HS-5 (cell line): ENCODE results near the gene ANKFN1.

Source experiments
- DNase-seq: peaks from one replicate; pipeline ENCODE4 v3.0.0-alpha.2; 2012; ENCODE audit warnings: low read depth

Gene ANKFN1

GRCh38 chr17:56447171-56447570 lies 293.9 kb downstream of the ANKFN1 start:
- no peak for DNase-seq

GRCh38 chr17:56448371-56448770 lies 295.1 kb downstream of the ANKFN1 start:
- no peak for DNase-seq

DNA sequence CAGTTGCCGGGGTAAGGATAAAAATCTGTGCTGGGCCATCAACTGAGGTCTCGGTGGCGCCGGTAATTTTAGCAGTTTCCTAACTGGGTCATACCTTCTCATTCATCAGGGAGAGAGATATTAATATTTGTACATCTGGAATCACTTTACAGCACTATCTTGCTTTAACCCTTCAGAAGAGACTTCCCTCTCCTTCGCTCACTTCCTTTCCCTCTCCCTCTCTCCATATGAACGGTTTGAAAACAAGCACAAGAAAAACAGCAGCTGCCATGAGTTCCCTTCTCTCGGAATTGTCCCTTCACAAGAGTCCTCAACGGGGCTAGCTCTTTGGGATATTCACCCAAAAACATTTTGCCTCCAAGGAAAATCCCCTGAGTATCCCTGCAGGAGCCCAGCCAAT lies 295.9 kb downstream of the ANKFN1 start:
- no peak for DNase-seq

DNA sequence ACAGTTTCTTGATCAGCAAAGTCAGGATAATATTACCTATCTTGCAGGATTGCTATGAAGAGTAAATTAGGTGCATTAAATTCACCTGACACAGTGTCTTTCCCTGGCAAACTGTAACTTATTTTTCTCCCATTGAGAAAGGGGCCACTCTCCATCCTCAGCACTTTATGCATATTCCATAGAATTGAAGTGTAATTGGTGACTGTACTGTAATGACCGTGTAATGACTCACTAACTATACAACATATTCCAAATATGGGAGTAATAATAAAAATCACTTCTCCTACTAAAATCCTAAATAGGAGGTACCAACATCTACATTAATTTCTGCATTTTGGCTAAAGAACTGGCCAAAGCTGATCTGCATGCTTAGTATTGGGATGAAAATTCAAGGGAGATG lies 298.4 kb downstream of the ANKFN1 start:
- DNase-seq = no peak

GRCh38 chr17:56452461-56452860 lies 299.2 kb downstream of the ANKFN1 start:
- no peak for DNase-seq

- DNase-seq = no peak
Measured at GRCh38 chr17:56457501-56457900, 304.2 kb downstream of the ANKFN1 start.

DNA sequence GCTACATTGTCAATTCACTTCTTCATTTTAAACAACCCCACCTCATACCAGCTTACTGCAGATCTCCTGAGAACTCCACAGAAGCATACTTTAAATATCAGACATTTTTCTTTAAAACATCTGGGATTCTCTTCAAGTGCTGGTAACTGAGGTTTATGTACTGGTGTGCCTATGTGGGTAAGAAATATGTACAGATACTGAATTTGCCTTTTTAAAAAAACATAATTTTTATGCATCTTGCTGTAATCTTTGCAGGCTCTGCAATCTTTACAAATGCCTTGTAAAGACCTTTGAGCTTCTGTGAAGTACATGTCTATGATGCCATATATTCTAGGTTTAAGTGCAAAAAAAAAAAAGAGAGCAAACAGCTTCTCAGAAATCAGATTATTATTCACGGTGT lies 312.6 kb downstream of the ANKFN1 start:
- no peak for DNase-seq

- DNase-seq = no peak
Measured at GRCh38 chr17:56468840-56469239, 315.6 kb downstream of the ANKFN1 start.

DNA sequence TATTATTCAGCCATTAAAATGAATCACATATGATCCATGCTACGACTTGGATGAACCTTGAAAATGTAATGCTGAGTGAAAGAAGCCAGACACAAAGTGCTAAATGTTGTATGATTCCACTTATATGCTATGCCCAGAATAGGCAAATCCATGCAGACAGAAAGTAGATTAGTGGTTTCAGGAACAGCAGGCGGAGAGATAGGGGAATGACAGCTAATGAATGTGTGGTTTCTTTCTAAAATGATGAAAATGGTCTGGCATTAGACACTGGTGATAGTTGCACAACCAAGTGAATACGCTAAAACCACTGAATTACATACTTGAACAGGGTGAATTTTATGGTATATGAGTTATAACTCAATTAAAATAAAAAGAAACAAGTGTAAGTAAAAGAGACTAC lies 318.4 kb downstream of the ANKFN1 start:
- no peak for DNase-seq

- no peak for DNase-seq
Measured at GRCh38 chr17:56475116-56475515, 321.8 kb downstream of the ANKFN1 start.

- no peak for DNase-seq
Measured at GRCh38 chr17:56478836-56479447, 325.7 kb downstream of the ANKFN1 start.

DNA sequence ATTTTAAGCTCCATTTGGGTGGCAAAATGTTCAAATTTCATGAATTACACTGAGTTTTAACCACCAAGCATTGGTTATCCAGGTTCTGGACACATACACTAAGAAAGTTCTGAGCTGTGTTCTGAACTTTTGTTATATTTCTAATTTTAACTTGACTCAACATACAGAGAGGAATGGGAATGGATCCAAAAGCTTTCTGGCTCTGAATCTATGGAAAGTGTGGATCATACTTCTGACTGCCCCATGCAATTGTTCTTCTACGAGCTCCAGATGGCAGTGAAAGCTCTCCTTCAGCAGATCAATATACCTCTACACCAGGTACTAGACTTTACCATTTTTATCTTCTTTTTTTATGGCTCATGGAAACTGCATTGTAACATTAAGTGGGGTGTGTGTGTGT lies 327.2 kb downstream of the ANKFN1 start:
- DNase-seq = no peak

DNA sequence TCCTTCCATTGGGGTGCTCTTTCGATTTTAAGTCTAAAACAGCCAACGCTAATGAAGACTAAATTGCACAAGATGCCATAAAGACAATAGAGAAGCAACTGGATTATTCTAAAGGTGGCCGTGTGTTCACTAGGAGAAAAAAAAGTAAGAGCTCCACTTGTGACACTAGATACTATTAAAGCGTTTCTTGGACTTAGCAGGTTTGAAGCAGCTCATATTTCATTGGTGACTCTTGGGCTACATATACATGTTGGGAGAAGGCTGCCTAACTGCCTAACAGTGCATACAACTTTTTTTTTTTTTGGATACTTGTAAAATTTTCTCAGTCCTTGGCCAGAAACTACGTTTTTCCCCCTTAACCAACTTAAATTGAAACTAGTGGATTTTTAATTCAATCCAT lies 328.4 kb downstream of the ANKFN1 start:
- DNase-seq = no peak

DNA sequence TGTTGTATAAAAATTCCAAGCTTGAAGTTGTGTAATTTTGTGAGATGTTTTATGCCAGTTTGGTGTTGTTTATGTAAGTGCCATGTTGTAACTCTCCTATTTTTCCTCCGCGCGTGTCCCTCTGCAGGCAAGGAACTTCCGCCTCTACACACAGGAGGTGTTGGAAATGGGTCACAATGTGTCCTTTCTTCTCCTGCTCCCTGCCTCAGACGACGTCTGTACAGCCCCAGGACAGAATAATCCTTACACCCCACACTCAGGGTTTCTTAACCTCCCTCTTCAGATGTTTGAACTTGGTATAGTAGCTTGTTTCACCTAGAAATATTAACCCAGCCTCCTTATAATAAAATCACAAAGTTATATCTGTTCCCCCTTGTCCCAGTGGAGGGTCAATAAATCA lies 329.0 kb downstream of the ANKFN1 start:
- no peak for DNase-seq

DNA sequence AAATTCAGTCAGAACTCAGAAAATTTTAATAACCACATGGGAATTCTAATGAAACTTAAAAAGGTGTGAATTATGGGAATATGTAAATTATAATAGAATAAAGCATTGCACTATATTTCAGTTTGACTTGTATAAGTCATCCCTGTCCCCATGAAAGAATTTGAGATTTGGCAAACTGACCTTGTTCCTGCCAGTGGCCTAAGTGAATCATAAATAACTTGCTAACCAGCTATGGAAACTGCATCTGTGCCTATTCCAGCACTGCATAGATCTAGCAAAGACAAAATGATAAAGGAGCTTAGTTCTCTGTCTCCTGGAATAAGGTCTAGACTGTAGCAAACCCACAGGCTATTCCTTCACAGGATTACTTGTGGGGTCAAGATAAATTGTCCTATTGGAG lies 333.5 kb downstream of the ANKFN1 start:
- no peak for DNase-seq

- no peak for DNase-seq
Measured at GRCh38 chr17:56488800-56489199, 335.5 kb downstream of the ANKFN1 start.

DNA sequence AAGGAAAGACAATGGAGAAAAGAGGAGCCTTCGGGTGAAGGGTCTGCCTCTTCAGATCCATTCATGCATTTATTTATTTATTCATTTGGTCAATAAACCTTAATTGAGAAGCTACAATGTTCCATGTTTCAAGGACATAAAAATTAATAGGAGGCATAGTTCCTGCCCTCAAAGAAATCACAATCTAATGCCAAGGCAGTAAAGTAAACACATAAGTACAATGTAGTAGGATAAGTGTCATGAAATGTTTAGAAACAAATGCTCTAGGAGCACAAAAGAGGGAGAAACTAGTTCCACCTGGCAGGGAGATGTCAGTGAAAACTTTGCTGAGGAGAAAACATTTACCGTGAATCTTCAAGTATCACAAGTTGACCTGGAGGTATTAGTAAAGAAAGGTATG lies 336.7 kb downstream of the ANKFN1 start:
- DNase-seq = no peak

DNA sequence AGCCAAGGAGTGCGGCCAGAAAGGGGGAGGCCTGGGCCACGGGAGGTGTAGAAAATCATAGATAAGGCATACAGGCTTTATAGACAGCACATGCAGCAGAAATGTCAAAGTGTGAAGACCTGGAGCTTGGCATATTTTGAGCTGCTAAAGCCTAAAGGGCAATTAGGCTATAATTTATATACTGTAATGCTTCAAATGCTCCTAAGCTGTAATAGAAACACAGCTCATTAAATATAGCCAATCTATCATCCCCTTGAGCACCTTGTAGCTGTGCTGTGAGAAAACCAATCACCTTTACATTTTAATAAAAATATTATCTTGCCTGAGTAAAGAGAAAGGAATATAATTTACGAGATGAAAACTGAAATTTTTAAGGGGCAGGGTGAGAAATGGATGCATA lies 342.3 kb downstream of the ANKFN1 start:
- no peak for DNase-seq

- DNase-seq = no peak
Measured at GRCh38 chr17:56497132-56497531, 343.9 kb downstream of the ANKFN1 start.

- DNase-seq = no peak
Measured at GRCh38 chr17:56499799-56500388, 346.6 kb downstream of the ANKFN1 start.

DNA sequence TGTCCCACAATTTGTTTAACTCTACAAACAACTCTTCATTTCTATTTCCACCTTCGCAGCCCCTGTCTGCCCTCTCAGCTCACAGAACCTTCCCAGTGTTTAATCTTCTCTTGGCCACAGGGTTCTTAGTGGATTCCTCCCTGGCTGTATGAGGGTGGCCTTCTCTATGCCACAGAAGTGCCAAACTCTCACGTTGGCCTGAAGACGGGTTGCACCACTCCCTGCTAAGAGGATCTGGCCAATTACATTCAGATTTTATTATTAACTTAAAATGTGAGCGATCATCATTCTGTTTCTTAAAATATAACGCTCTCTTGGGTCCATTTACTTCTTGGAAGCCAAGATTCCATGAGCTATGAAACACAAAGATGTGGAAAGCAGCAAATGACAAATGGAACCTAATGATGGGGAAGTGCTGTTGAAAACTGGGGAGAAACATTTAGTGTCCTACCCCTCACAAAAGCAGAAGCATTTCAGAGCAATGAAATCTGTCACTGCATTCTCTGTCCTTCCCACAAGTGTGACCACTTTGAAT lies 348.9 kb downstream of the ANKFN1 start:
- DNase-seq = no peak

DNA sequence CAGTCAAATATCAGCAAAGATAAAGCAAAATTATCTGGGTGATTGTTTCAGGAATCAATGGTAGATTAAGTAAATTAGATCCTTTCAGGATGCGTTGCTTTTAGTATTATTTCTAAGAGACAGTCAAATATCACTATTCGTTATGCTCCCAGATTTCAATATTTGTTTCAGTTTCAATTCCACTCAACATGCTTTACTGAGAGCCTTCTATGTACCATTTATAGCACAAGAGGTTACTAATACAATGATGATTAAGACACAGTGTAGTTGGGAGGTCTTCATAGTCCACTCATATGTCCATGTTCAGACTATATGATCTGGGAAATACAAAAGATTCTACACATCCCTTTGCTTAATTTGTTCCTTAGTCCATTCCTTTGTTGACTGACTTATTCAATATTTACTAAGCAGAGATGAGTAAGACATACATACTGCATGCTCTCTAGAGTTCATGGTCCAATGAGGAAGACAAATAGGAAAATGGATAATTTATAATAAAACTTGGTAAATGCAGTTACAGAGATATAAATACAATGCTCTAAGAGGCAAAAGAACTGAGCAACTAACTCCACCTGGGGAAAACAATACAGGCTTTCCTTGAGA lies 352.0 kb downstream of the ANKFN1 start:
- no peak for DNase-seq

DNA sequence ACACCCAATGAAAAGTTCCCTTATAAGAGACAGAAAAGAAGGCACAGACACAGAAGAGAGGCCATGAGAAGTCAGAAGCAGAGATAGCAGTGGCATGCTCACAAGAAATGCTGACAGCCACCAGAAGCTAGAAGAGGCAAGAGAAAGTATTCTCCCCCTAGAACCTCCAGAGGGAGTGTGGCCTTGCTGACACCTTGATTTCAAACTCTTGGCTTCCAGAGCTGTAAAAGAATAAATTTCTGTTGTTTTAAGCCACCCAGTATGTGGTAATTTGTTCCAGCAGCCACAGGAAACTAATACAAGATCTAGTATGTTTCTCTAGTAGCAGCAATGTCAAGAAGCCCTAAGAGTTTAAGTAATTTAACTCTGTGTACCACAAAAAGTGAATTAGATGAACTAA lies 353.1 kb downstream of the ANKFN1 start:
- DNase-seq = no peak
